Activated CD4-positive, alpha-beta T cell treated with anti-CD3 and anti-CD28 coated beads for 24 hours (primary cell): ENCODE data around the gene PEPD.

Experiments used
- DNase-seq, 2 donors: peaks; one replicate each; pipeline ENCODE4 v3.0.0-alpha.2; 2020; ENCODE audit warnings: low read depth in 2 of 2

The PEPD gene

GRCh38 chr19:33472691-33473652 is 48.6 kb downstream of the PEPD start:
- DNase-seq: no peak

- no peak for DNase-seq
These were observed 49.4 kb downstream of the PEPD start for GRCh38 chr19:33472226-33472625.

GRCh38 chr19:33471111-33471996 is 50.2 kb downstream of the PEPD start:
- no peak for DNase-seq

GRCh38 chr19:33470686-33471085 is 50.9 kb downstream of the PEPD start:
- DNase-seq: no peak

- DNase-seq: no peak
These were observed 51.6 kb downstream of the PEPD start for GRCh38 chr19:33470040-33470330.

- no peak for DNase-seq
These were observed 52.2 kb downstream of the PEPD start for GRCh38 chr19:33469171-33470039.

GRCh38 chr19:33468361-33469170 is 53.0 kb downstream of the PEPD start:
- DNase-seq: no peak

- no peak for DNase-seq
These were observed 53.7 kb downstream of the PEPD start for GRCh38 chr19:33467851-33468250.

GRCh38 chr19:33465834-33466233 is 55.8 kb downstream of the PEPD start:
- DNase-seq: no peak

- no peak for DNase-seq
These were observed 56.2 kb downstream of the PEPD start for GRCh38 chr19:33465371-33465770.

- no peak for DNase-seq
These were observed 56.9 kb downstream of the PEPD start for GRCh38 chr19:33464733-33465115.

- DNase-seq: no peak
These were observed 57.4 kb downstream of the PEPD start for GRCh38 chr19:33464010-33464732.

- DNase-seq: no peak
These were observed 58.4 kb downstream of the PEPD start for GRCh38 chr19:33463199-33463598.

GRCh38 chr19:33462112-33462791 is 59.3 kb downstream of the PEPD start:
- no peak for DNase-seq

GRCh38 chr19:33461256-33462111 is 60.1 kb downstream of the PEPD start:
- DNase-seq: no peak

- DNase-seq: no peak
These were observed 61.2 kb downstream of the PEPD start for GRCh38 chr19:33460221-33460908.

GRCh38 chr19:33459222-33460090 is 62.1 kb downstream of the PEPD start:
- DNase-seq: no peak
